Skeletal muscle tissue (tissue), 4 donors: Measurements from ENCODE around the gene MRPS18C. TPM values are rescaled to one million over a fixed set of nuclear protein-coding genes. Genes with fewer than 3 reads are reported as not detected.
"Not testable (repeated sequence)": the region's sequence is repeated elsewhere in the genome, so short reads cannot be mapped to it uniquely, and the experiment has no call there.

Experiments
- H3K27ac ChIP-seq: one replicate; pipeline ENCODE4 v1.7.0; 2013; ENCODE audit warnings: mild to moderate bottlenecking, low read depth, low read length, inconsistent platforms
- H3K27me3 ChIP-seq, 3 donors: one replicate each; pipeline ENCODE4 v1.7.0; 2013; ENCODE audit warnings: low read length in 3 of 3; ENCODE audit not compliant: control insufficient read depth in 3 of 3, insufficient read depth in 3 of 3
- H3K36me3 ChIP-seq, 3 donors: one replicate each; pipeline ENCODE4 v1.7.0; 2013; ENCODE audit warnings: low read length in 3 of 3; ENCODE audit not compliant: control insufficient read depth in 3 of 3, insufficient read depth in 3 of 3
- H3K4me1 ChIP-seq, 3 donors: one replicate each; pipeline ENCODE4 v1.7.0; 2013; ENCODE audit warnings: low read length in 3 of 3, mild to moderate bottlenecking in 3 of 3; ENCODE audit not compliant: control insufficient read depth in 3 of 3, insufficient read depth in 3 of 3
- H3K4me3 ChIP-seq, 3 donors: one replicate each; pipeline ENCODE4 v1.7.0; 2013; ENCODE audit warnings: low read length in 3 of 3
- H3K9ac ChIP-seq, 3 donors: one replicate each; pipeline ENCODE4 v1.7.0; 2013; ENCODE audit warnings: low read length in 3 of 3, mild to moderate bottlenecking in 3 of 3, moderate library complexity in 2 of 3, low read depth in 1 of 3
- H3K9me3 ChIP-seq, 3 donors: one replicate each; pipeline ENCODE4 v1.7.0; 2013; ENCODE audit warnings: low read length in 3 of 3; ENCODE audit not compliant: control insufficient read depth in 3 of 3
- total RNA-seq: library from RNA; depleted of rRNA; stranded (reverse); fragments of >200 nt; gene quantifications from one replicate; pipeline ENCODE4 v1.2.3, GENCODE V29; 2014
- donor health status: Osteomylitis.

MRPS18C gene
- total RNA-seq, 1 donor from 2014 or later: 23.5 TPM

GRCh38 chr4:83490876-83491450, 35.1 kb downstream of the MRPS18C start:
- Histone ChIP-seq H3K9me3 (no peaks in the 10 kb centered on the region), H3K36me3 (no peaks in the 10 kb centered on the region), H3K27ac (no peak overlapping the region), H3K4me1 (no peaks in the 10 kb centered on the region), H3K27me3 (no peaks in the 10 kb centered on the region), H3K9ac (no peak overlapping the region), H3K4me3 (no peak overlapping the region)

DNA sequence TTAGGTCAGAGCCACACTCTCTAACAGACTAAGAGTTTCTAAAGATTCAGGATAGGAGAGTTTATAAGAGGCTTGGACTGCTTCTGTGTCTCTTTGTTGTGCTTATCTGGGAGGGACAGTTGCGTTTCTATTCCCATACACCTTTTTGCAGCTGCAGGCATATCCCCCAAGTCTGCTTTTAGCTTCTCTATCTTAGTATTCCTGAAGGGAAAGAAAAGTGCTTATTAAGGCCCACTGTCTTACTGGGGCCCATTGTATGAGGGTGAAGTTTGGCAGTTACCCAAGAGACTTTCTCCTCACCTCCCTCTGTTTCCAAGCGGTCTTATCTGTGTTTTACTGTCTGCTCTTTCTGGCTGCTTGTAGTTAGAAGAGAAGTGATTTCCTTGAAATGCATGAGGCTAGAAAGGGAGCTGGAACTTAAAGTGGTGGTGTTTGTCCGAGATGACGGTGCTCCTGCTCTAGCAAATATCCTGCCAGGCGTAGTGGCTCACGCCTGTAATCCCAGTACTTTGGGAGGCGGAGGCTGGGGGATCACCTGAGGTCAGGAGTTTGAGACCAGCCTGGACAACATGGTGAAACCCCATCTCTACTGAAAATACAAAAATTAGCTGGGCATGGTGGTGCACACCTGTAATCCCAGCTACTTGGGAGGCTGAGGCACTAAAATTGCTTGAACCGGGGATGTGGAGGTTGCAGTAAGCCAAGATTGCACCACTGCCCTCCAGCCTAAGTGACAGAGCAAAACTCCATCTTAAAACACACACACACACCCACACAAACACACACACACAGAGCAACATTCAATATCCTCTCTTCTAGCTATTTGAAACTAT, 40.4 kb downstream of the MRPS18C start:
- not testable (repeated sequence) for H3K27ac ChIP-seq, H3K9ac ChIP-seq, H3K4me1 ChIP-seq, H3K9me3 ChIP-seq, H3K27me3 ChIP-seq, H3K4me3 ChIP-seq, H3K36me3 ChIP-seq

DNA sequence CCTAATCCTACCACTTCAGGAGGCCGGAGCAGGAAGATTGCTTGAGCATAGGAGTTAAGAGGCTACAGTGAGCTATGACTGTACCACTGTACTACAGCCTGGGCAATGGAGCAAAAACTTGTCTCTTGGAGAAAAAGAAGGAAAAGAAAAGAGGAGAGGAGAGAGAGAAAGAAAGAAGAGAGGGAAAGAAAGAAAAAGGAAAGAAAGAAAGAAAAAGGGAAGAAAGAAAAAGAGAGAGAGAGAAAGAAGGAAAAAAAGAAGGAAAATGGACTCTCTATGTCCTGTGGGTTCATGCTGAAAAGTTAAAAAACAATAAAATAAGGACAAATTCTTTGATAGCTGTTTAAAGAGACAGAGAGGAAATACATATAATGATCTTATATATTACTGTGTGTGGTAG, 42.3 kb downstream of the MRPS18C start:
- H3K36me3 ChIP-seq: no peaks in the 10 kb centered on the region
- no peaks in the 10 kb centered on the region for H3K4me1 ChIP-seq
- no peak overlapping the region for H3K27ac ChIP-seq
- no peak overlapping the region for H3K4me3 ChIP-seq
- no peaks in the 10 kb centered on the region for H3K27me3 ChIP-seq
- no peaks in the 10 kb centered on the region for H3K9me3 ChIP-seq
- no peak overlapping the region for H3K9ac ChIP-seq

GRCh38 chr4:83501671-83502070, 45.8 kb downstream of the MRPS18C start:
- not testable (repeated sequence) for H3K9me3 ChIP-seq, H3K9ac ChIP-seq, H3K36me3 ChIP-seq, H3K27me3 ChIP-seq, H3K4me3 ChIP-seq, H3K27ac ChIP-seq, H3K4me1 ChIP-seq

DNA sequence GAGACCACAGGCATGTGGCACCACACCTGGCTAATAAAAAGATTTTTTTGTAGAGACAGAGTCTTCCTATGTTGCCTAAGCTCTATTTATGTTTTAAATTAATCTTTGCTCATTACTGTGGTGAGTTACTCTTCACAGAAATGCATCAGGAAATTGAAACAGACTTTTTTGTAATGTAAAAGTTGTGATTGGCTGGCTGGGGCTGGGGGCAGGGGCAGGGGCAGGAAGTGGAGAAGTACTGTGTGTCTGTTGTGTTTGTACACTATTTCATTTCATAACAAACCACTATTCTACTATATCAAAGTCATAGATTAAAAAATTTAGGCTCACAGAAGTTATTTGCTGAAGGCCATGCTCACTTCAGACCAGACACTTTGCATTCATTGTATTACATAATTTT, 48.1 kb downstream of the MRPS18C start:
- Histone ChIP-seq H3K4me3 (no peak overlapping the region), H3K4me1 (no peaks in the 10 kb centered on the region), H3K36me3 (no peaks in the 10 kb centered on the region), H3K9ac (no peak overlapping the region), H3K27ac (no peak overlapping the region), H3K27me3 (no peaks in the 10 kb centered on the region), H3K9me3 (no peaks in the 10 kb centered on the region)

GRCh38 chr4:83504503-83504902, 48.6 kb downstream of the MRPS18C start:
- Histone ChIP-seq H3K36me3 (no peaks in the 10 kb centered on the region), H3K27me3 (no peaks in the 10 kb centered on the region), H3K9ac (no peak overlapping the region), H3K4me1 (no peaks in the 10 kb centered on the region), H3K9me3 (no peaks in the 10 kb centered on the region), H3K4me3 (no peak overlapping the region), H3K27ac (no peak overlapping the region)

DNA sequence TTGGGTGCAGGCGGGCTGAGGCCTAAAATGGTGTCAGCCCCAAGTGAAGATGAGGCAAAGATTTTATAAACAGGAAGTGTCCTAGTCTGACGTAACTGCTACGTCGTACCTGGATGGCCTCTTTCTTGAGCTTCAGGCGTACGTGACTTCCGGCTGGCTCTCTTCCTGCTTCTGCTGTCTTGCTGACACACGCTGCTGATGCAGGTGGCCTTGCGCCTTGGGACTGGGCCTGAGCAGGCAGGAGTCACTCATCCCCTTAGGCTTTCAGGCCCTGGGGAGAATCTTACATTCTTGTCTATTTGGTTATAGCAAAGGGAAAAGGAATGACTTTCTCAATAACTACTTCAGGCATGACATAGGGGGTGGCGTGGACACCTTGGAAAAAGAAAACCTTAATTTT, 49.1 kb downstream of the MRPS18C start:
- Histone ChIP-seq H3K9me3 (no peaks in the 10 kb centered on the region), H3K9ac (no peak overlapping the region), H3K4me1 (no peaks in the 10 kb centered on the region), H3K27me3 (no peaks in the 10 kb centered on the region), H3K4me3 (no peak overlapping the region), H3K27ac (no peak overlapping the region), H3K36me3 (no peaks in the 10 kb centered on the region)

DNA sequence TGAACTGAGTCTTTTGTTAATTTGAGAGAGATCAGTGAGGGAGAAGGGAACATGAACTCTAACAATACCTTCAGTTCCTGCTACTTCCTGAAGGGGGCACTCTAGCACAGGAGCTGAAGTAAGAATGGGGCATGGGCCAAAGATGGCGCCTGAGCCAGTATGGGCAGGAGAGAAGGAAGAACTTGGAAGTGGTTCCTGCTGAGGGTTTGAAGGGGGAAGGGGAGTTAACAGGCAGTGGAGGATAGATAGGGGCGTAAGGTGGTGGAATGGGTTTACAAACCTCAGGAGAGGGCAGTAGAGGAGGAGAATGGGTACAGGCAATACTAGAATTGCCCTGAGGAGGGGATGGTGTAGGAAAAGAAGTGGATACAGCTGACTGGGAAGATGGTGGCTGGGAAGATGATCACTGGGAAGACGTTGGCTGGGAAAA, 53.3 kb downstream of the MRPS18C start:
- H3K9me3 ChIP-seq, H3K27me3 ChIP-seq, H3K9ac ChIP-seq, H3K27ac ChIP-seq, H3K4me3 ChIP-seq, H3K4me1 ChIP-seq, H3K36me3 ChIP-seq: not testable (repeated sequence)

DNA sequence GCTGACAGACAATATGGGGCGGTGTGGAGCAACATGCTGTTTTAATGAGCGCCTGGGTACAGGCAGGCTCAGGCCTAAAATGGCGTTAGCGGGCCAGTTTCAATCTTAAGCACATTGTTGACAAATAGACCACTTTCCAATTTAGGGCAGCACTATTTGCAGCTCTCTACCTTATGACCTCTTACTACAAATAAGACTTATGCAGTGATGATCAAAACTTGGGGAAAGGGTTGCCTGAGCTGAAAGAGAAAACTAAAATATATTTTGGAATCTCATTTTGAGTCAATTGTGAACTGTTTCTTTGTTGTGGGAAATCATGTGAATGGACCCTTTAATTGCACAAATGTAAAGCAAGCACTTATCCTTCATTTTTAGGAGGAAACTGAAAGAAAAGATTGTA, 54.6 kb downstream of the MRPS18C start:
- Histone ChIP-seq H3K9me3 (no peaks in the 10 kb centered on the region), H3K27me3 (no peaks in the 10 kb centered on the region), H3K27ac (no peak overlapping the region), H3K9ac (no peak overlapping the region), H3K36me3 (no peaks in the 10 kb centered on the region), H3K4me3 (no peak overlapping the region), H3K4me1 (no peaks in the 10 kb centered on the region)
